ENCODE results near the gene POC1A. TPM values are rescaled to one million over a fixed set of nuclear protein-coding genes. Genes with fewer than 3 reads are reported as not detected.
A peak's percentile ranks its signal among the peaks of the same experiment; 100 is the strongest.

POC1A gene
- total RNA-seq, 1 experiment from 2014 or later: 32.2 TPM

- Mint-ChIP-seq H3K27ac (ENCODE audit: unreplicated experiment) (no peak overlapping the region), H3K27me3 (ENCODE audit: insufficient read depth, unreplicated experiment) (no peaks in the 10 kb centered on the region), H3K36me3 (ENCODE audit: insufficient read depth, unreplicated experiment) (no peaks in the 10 kb centered on the region), H3K9me3 (ENCODE audit: unreplicated experiment) (no peaks in the 10 kb centered on the region), H3K4me3 (ENCODE audit: unreplicated experiment) (no peak overlapping the region), H3K4me1 (ENCODE audit: low read depth, unreplicated experiment) (no peaks in the 10 kb centered on the region)
- H3K36me3 ChIP-seq (ENCODE audit: control insufficient read depth, insufficient read depth, low read length): no peaks in the 10 kb centered on the region
- BruUV-seq (replicated peaks): no TSS peak
- DNase-seq: no peak
- CTCF ChIA-PET: interaction anchor here (0.6 to 1.2 kb wide), 2 partner anchors 12 to 1720 kb away, joined by 3 read pairs; no protein-coding TSS in a partner anchor
- intact Hi-C loops (cut with micrococcal nuclease; ENCODE audit: unreplicated experiment): no loop called here
- H3K9me3 ChIP-seq: no peaks in the 10 kb centered on the region
- TF ChIP-seq CTCF (IDR thresholded peaks at IDR 0.05; ENCODE audit: insufficient read depth in 1 of 2, low read depth in 1 of 2, low read length in 1 of 2, severe bottlenecking in 1 of 2, unreplicated experiment in 1 of 2): peak in 1 of 2 experiments; percentile 17
- POLR2A ChIA-PET: no interaction called here
- H3K4me1 ChIP-seq: no peaks in the 10 kb centered on the region
- H3K4me3 ChIP-seq (ENCODE audit: low read depth, low read length): no peak overlapping the region
- no peaks in the 10 kb centered on the region for H3K27me3 ChIP-seq (replicated peaks; ENCODE audit: control insufficient read depth, insufficient read depth, low read length)
Measured at GRCh38 chr3:52041118-52041731, 113.0 kb downstream of the POC1A start.

- POLR2A ChIA-PET: no interaction called here
- Mint-ChIP-seq H3K4me3 (ENCODE audit: unreplicated experiment) (no peak overlapping the region), H3K27me3 (ENCODE audit: insufficient read depth, unreplicated experiment) (no peaks in the 10 kb centered on the region), H3K4me1 (ENCODE audit: low read depth, unreplicated experiment) (no peaks in the 10 kb centered on the region), H3K27ac (ENCODE audit: unreplicated experiment) (no peak overlapping the region), H3K9me3 (ENCODE audit: unreplicated experiment) (no peaks in the 10 kb centered on the region), H3K36me3 (ENCODE audit: insufficient read depth, unreplicated experiment) (no peaks in the 10 kb centered on the region)
- no peak overlapping the region for H3K4me3 ChIP-seq (ENCODE audit: low read depth, low read length)
- no TSS peak for BruUV-seq (replicated peaks)
- H3K27me3 ChIP-seq (replicated peaks; ENCODE audit: control insufficient read depth, insufficient read depth, low read length): no peaks in the 10 kb centered on the region
- H3K4me1 ChIP-seq: no peaks in the 10 kb centered on the region
- H3K36me3 ChIP-seq (ENCODE audit: control insufficient read depth, insufficient read depth, low read length): no peaks in the 10 kb centered on the region
- H3K9me3 ChIP-seq: no peaks in the 10 kb centered on the region
- CTCF ChIA-PET: interaction anchor here (1.2 kb wide), 1 partner anchor 13 kb away, joined by 3 read pairs; no protein-coding TSS in a partner anchor
- intact Hi-C loops (cut with micrococcal nuclease; ENCODE audit: unreplicated experiment): no loop called here
- no peak for TF ChIP-seq CTCF (IDR thresholded peaks at IDR 0.05; ENCODE audit: insufficient read depth in 1 of 2, low read depth in 1 of 2, low read length in 1 of 2, severe bottlenecking in 1 of 2, unreplicated experiment in 1 of 2)
- no peak for DNase-seq
Measured at GRCh38 chr3:52040600-52040999, 113.6 kb downstream of the POC1A start.

GRCh38 chr3:52039846-52040245, 114.4 kb downstream of the POC1A start:
- no peak overlapping the region for H3K4me3 Mint-ChIP-seq (ENCODE audit: unreplicated experiment)
- no peaks in the 10 kb centered on the region for H3K27me3 Mint-ChIP-seq (ENCODE audit: insufficient read depth, unreplicated experiment)
- intact Hi-C loops (cut with micrococcal nuclease; ENCODE audit: unreplicated experiment): no loop called here
- TF ChIP-seq CTCF (IDR thresholded peaks at IDR 0.05; ENCODE audit: insufficient read depth in 1 of 2, low read depth in 1 of 2, low read length in 1 of 2, severe bottlenecking in 1 of 2, unreplicated experiment in 1 of 2): no peak
- H3K36me3 ChIP-seq (ENCODE audit: control insufficient read depth, insufficient read depth, low read length): no peaks in the 10 kb centered on the region
- no peak overlapping the region for H3K4me3 ChIP-seq (ENCODE audit: low read depth, low read length)
- H3K27me3 ChIP-seq (replicated peaks; ENCODE audit: control insufficient read depth, insufficient read depth, low read length): no peaks in the 10 kb centered on the region
- no peaks in the 10 kb centered on the region for H3K4me1 ChIP-seq
- ChIA-PET POLR2A (no interaction called here), CTCF (no interaction called here)
- H3K9me3 ChIP-seq: no peaks in the 10 kb centered on the region
- no peaks in the 10 kb centered on the region for H3K9me3 Mint-ChIP-seq (ENCODE audit: unreplicated experiment)
- H3K4me1 Mint-ChIP-seq (ENCODE audit: low read depth, unreplicated experiment): no peaks in the 10 kb centered on the region
- no TSS peak for BruUV-seq (replicated peaks)
- H3K36me3 Mint-ChIP-seq (ENCODE audit: insufficient read depth, unreplicated experiment): no peaks in the 10 kb centered on the region
- no peak for DNase-seq
- H3K27ac Mint-ChIP-seq (ENCODE audit: unreplicated experiment): no peak overlapping the region

All from Caco-2 (cell line).